ENCODE results near the gene TOGARAM1.
"Not testable (repeated sequence)": the region's sequence is repeated elsewhere in the genome, so short reads cannot be mapped to it uniquely, and the experiment has no call there.

The TOGARAM1 gene

DNA sequence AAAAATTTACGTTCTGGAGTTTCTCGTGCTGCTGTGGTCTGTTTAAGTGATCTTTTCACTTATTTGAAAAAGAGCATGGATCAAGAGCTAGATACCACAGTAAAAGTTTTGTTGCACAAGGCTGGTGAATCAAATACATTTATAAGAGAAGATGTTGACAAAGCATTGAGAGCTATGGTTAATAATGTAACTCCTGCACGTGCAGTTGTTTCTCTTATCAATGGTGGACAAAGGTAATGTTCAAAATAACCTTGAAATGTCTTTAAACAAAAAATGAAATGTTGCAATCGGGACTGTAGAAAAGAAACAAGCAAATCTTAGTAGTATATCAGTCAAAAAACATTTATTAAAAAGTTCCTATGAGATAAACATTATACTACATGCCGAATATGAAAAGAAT, 82.6 kb downstream of the TOGARAM1 start:
- no peak for DNase-seq (ENCODE audit: low read depth, low spot score)

DNA sequence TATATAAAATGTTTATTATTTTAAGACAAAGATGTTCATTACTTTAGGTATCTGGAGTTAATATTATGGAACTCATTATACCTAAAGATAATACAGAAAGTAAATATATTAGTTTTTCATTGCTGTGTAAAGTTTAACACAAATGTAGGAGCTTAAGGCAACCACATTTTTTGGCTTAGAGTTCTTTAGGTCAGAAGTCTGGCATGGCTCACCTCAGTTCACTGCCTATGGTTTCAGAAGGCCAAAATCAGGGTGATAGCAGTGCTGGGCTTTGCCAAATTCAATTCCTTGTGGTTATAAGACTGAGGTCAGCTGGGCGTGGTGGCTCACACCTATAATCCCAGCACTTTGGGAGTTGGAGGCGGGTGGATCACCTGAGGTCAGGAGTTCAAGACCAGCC, 86.4 kb downstream of the TOGARAM1 start:
- DNase-seq (ENCODE audit: low read depth, low spot score) = no peak

DNA sequence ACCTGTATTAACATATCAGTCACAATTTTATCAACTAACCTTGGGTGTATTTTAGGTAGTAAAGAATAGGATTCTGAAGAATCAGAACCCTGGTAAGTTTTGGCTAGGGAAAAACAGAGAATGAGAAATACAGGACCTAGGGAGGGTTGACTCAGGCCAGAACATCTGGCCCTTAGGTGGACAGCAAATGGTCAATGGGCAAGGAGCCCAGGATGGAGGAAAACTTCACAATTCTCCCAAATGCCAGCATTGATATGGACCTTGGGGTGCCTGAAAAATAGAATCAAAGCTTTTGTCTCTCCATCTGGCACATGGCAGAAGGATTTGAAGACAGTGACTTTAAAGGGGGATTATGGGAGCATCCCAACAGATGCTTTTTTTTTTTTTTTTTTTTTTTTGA, 89.2 kb downstream of the TOGARAM1 start:
- no peak for DNase-seq (ENCODE audit: low read depth, low spot score)

- no peak for DNase-seq (ENCODE audit: low read depth, low spot score)
Measured at GRCh38 chr14:45051896-45052295, 89.9 kb downstream of the TOGARAM1 start.

DNA sequence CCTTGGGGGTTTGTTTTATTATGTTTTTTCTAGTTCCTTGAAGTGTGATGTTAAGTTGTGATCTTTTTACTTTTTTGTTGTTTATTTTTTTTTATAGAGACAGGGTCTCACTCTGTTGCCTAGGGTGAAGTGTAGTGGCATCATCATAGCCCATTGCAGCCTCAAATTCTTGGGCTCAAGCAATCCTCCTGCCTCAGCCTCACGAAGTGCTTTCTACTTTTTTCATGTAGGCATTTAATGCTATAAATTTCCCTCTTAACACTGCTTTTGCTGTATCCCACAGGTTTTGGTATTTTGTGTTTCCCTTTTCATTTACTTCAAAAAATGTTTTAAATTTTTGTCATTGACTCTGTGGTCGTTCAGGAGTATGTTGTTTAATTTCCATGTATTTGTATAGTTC, 95.4 kb downstream of the TOGARAM1 start:
- no peak for DNase-seq (ENCODE audit: low read depth, low spot score)

DNA sequence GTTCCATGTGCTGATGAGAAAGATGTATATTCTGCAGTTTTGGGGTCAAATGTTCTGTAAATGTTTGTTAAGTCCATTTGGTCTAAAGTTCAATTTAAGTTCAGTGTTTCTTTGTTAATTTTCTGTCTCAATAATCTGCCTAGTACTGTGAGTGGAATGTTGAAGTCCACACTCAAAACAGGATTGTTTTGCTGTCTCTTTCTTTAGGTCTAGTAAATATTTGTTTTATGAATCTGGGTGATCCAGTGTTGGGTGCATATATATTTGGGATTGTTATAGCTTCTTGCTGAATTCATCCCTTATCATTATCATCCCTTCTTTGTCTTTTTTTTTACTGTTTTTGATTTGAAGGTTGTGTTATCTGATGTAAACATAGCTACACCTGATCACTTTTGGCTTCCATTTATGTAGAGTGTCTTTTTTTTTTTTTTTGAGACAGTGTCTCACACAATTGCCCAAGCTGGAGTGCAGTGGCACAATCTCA, 95.9 kb downstream of the TOGARAM1 start:
- DNase-seq (ENCODE audit: low read depth, low spot score) = no peak

DNA sequence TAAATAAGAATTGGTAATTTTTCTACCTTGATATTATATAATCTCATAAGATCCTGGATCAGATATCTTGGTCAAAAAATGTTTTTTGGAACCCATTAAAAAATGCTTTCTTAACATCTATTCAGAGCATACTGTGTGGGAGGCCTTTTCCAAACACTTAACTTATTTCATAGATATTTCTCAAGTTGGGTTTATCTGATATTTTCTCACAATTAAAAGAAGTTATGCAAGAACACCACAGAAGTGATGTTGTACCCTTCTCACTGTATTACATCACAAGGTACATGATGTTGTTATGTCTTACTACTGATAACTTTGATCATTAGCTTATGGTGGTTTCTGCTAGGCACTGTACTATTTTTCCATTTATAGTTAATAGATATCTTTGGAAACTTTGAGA, 98.6 kb downstream of the TOGARAM1 start:
- DNase-seq (ENCODE audit: low read depth, low spot score) = no peak

GRCh38 chr14:45065540-45065939, 103.5 kb downstream of the TOGARAM1 start:
- no peak for DNase-seq (ENCODE audit: low read depth, low spot score)

- peak; percentile 5 for DNase-seq (ENCODE audit: low read depth, low spot score)
Measured at GRCh38 chr14:45065956-45066355, 104.0 kb downstream of the TOGARAM1 start.

DNA sequence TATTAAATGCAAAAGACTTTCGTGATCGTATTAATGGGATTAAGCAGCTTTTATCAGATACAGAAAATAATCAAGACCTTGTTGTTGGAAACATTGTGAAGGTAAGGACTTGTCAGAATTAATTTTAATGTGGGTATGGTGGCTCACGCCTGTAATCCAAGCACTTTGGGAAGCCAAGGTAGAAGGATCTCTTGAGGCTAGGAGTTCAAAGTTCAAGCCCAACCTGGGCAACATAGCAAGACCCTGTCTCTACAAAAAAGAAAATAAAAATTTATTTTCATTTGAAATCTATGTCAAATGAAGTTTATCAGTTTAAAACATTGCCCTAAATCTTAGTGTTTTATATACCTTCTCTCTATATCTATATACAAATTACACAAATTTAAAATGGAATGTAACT, 104.7 kb downstream of the TOGARAM1 start:
- DNase-seq (ENCODE audit: low read depth, low spot score) = no peak

DNA sequence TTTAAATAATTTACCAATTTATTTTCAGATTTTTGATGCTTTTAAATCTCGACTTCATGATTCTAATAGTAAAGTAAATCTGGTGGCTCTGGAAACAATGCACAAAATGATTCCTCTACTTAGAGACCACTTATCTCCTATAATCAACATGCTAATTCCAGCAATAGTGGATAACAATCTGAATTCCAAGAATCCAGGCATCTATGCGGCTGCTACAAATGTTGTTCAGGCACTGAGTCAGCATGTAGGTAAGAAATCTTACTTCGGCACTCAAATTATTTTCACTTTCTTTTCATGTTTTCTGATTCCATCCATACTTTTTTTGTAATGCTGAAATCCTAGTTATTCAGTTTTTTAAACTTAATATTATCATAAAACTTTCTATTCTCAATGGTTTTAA, 106.4 kb downstream of the TOGARAM1 start:
- DNase-seq (ENCODE audit: low read depth, low spot score) = no peak

DNA sequence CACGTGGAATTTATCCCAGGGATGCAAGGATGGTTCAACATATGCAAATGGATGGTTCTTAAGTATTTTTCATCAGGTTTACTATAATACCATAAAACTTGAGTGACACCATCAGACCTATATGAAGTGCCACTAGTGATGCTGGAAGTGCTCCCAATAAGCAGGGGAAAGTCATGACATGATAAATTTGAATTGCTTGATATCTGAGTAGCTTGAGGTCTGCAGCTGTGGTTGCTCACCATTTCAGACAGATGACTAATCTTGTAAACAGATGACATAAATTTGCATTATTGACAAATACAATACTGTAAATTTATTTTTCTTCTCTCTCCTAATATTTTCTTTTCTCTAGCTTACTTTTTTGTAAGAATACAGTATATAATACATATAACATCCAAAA, 108.2 kb downstream of the TOGARAM1 start:
- DNase-seq (ENCODE audit: low read depth, low spot score) = no peak

DNA sequence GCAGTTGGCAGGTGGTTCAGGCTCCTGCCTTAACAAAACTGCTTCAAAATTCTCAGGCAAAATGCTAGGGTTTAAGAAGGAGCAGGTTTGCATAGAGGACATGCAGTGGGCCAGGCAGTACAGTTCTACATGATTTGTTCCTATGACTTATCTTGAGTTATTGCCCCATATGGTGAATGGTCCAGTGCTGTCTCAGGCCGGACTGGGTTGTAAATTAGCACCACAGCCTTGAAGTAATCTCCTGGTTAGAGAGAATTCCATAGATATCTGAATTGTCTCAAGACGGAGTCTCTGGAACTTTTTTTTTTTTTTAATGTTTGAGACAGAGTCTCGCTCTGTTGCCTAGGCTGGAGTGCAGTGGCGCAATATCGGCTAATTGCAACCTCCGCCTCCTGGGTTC, 110.1 kb downstream of the TOGARAM1 start:
- DNase-seq (ENCODE audit: low read depth, low spot score) = no peak

DNA sequence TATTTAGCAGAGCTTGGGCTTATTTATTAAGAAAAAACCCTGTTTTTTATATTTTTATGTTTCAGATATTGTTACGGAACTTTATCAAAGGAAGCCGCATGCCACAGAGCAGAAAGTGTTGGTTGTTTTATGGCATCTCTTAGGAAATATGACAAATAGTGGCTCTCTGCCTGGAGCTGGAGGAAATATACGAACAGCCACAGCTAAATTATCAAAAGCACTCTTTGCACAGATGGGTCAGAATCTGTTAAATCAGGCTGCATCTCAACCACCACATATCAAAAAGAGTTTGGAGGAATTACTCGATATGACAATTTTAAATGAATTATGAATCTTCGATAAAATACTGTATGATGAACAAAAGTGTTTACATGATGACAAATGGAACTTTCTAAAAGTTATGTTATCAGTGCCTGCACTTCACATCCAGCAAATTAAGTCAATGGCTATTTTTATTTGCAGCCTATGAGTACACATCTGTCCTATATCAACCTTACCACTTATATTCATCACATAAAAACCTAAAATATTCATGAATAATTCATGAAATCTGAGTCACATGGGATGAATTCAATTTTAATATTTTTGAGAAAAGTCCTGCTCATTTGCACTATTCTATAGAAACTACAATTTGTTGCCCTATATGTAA, 111.4 kb downstream of the TOGARAM1 start:
- no peak for DNase-seq (ENCODE audit: low read depth, low spot score)

GRCh38 chr14:45078323-45078722, 116.3 kb downstream of the TOGARAM1 start:
- DNase-seq (ENCODE audit: low read depth, low spot score) = no peak

DNA sequence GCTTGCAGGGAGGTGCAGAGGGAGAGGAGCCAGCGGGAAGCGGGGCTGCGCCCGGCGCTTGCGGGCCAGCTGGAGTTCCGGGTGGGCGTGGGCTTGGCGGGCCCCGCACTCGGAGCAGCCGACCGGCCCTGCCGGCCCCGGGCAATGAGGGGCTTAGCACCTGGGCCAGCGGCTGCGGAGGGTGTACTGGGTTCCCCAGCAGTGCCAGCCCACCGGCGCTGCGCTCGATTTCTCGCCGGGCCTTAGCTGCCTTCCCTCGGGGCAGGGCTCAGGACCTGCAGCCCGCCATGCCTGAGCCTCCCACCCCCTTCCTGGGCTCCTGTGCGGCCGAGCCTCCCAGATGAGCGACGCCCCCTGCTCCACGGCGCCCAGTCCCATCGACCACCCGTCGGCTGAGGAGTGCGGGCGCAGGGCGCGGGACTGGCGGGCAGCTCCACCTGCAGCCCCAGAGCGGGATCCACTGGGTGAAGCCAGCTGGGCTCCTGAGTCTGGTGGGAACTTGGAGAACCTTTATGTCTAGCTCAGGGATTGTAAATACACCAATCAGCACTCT, 118.5 kb downstream of the TOGARAM1 start:
- not testable (repeated sequence) for DNase-seq (ENCODE audit: low read depth, low spot score)

- DNase-seq (ENCODE audit: low read depth, low spot score) = not testable (repeated sequence)
Measured at GRCh38 chr14:45081096-45081495, 119.1 kb downstream of the TOGARAM1 start.

- DNase-seq (ENCODE audit: low read depth, low spot score) = no peak
Measured at GRCh38 chr14:45082420-45082819, 120.4 kb downstream of the TOGARAM1 start.

- no peak for DNase-seq (ENCODE audit: low read depth, low spot score)
Measured at GRCh38 chr14:45083617-45083975, 121.6 kb downstream of the TOGARAM1 start.

DNA sequence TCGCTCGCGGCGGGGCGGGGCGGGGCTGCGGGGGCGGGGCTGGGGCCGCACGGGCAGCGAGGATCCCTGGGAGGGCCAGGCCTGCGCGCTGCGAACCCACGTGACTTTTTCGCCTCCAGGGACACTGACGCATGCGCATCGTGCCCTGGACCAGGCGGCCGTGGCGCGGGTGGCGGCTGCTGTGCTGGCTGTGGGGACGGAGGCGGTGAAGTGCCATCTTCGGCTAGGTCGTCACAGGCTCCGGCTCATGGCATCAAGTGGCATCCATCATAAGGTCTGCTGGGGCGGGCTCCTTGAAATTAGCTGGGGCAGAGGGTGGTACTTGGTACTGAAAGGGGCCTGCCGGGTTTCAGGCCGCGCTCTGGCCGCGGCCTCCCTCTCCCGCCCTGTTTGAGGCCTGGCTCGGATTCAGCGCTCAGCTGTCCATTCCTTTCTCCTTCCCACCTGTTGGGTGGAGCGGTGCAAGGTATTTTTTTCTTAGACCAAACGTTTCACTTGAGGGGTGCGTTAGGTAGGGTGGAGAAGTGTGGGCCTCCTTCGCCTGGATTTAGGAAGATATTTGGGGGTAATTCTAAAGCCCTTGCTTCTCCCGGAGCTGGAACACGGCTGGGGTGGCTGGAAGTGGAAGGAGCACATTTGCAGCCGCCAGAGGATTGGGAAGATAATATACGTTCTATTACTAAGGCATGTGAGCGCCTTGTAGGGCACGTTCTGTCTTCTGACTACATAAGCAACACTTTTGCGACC, 122.2 kb downstream of the TOGARAM1 start, which contains the start of gene PRPF39:
Gene PRPF39 (plus strand): TSS at position 141 of the 747 bp plus-strand sequence. CDS start 11,124 bp downstream, outside the sequence.
- peak; percentile 96 for DNase-seq (ENCODE audit: low read depth, low spot score)

GRCh38 chr14:45084946-45085346, 123.0 kb downstream of the TOGARAM1 start:
- DNase-seq (ENCODE audit: low read depth, low spot score) = no peak

DNA sequence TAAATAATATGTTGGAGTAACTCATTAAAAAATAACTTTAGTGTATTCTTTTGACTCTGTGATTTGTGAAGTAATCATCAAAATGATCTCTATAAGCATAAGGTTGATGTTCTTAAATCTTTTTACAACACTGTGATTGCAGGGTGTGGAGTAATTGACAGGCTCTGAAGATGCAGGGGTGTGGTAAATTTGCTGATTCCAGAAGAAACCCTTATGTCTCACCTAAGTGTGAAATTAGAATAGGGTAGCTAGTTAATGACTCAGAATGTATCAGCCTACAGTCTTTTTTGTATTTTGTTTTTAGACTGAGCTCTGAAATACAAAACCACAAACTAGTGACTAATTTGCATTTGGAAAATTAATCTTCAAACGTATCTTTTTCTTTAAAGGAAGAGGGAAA, 127.8 kb downstream of the TOGARAM1 start:
- DNase-seq (ENCODE audit: low read depth, low spot score) = no peak

DNA sequence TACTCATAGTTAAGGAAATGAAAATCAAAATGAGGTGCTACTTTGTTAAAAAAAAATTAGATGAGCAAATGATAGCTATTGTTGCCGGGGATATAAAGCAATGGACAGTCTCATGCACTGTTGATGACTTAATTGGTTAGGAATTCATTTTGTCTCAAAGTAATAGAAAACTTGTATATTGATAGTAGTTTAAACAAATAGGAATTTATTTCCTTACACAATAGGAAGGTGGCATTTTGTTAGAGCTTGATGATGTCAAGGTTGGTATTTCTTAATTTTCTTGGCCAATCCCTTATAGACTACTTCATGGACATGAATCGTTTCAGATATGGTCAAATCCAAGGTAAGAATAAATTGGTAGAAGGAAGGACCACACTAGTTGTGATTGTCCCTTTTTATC, 129.7 kb downstream of the TOGARAM1 start:
- DNase-seq (ENCODE audit: low read depth, low spot score) = no peak
